Fibroblast of upper back skin (primary cell): Measurements from ENCODE around the gene CLNK.
A peak's percentile ranks its signal among the peaks of the same experiment; 100 is the strongest.
"Not testable (repeated sequence)": the region's sequence is repeated elsewhere in the genome, so short reads cannot be mapped to it uniquely, and the experiment has no call there.

ENCODE experiments used
- DNase-seq: peaks from one replicate; pipeline ENCODE4 v3.0.0-alpha.2; 2013

CLNK gene

GRCh38 chr4:10659251-10659650, 25.3 kb downstream of the CLNK start:
- no peak for DNase-seq

DNA sequence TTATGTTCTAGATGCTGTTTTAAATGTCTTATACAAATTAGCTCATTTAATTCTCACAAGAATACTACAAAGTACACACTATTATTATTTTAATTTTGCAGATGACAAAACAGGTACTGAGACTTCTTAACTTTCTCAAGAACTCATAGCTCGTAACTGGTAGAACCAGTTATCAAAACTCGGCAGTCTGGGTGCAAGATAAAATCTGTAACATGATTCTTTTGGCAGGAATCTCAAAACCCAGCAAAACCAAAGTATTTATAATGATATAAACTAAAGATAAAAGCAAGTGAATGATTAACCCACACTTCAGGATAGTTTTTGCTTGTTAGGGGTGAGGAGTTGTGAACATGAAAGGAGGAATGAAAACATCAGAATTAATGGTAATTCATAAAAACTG, 27.6 kb downstream of the CLNK start:
- peak; percentile 12 for DNase-seq

- DNase-seq: no peak
Measured at GRCh38 chr4:10656420-10656819, 28.1 kb downstream of the CLNK start.

- peak; percentile 54 for DNase-seq
Measured at GRCh38 chr4:10655968-10656367, 28.6 kb downstream of the CLNK start.

DNA sequence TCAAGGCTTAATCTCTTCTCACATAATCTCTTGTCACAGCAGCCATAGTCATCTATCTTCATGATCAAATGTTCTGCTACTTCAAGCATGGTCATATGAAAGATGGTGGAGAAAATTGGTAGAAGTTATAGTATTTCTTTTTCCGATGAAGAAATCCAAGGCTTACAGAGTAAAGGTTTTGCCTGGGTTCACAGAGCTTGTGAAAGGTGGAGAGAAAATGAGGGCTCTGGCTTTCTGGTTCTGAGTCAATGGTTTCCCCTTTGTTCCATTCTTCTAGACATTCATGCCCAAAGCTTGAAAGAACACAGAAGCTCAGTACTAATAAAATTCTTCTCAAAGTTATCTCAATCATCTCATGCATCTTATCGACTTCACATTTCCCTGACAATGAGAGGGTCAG, 36.1 kb downstream of the CLNK start:
- no peak for DNase-seq

DNA sequence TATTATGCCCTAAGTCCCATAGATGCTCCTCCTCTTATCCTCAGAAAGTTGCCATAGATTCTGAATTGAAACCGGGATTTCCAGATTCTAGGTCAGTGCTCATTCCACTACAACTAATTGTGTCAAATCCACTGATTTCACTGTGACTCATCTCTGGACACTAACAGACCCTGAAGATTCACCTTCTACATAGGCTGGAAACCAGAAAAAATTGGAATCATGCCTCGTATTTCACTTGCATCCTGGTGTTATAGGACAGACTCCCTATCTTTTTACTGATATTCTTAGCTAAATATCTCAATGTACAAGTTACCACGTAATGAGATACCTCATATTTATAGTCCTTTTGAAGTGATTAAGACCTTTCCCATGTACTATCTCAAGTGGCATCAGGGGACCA, 36.7 kb downstream of the CLNK start:
- no peak for DNase-seq

GRCh38 chr4:10643600-10644425, 40.8 kb downstream of the CLNK start:
- DNase-seq: peak; percentile 17

DNA sequence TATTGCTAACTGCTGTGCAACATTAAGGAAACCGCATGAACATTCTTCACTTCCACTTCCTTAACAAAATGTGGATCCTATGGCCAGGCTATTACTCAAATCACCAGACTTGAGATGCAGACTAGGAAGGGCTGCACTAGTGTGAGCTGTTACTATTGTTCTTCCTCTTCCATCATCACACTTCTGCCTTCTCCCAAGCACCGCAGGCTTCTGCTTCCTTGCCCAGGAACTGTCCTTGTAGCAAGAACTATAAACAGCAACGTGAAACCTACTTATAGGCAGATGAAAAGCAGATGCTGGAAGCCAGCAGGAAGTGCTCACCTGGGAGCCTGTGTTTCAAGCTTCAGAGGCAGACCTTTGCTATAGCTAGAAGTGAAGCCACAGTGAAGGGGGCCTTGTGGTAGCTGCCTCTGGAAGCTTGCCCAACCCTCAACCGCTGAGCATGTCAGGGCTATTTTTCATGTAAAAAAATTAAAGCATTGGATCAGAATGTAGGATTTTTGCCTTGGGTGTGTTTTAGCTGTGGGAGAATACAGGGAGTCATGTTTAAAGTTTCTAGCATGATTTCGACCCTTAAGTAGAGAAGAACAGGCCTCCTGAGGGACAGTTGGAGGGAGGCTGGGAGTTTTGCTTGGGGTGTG, 43.9 kb downstream of the CLNK start:
- DNase-seq: peak; percentile 87

GRCh38 chr4:10639664-10640063, 44.9 kb downstream of the CLNK start:
- peak; percentile 70 for DNase-seq

DNA sequence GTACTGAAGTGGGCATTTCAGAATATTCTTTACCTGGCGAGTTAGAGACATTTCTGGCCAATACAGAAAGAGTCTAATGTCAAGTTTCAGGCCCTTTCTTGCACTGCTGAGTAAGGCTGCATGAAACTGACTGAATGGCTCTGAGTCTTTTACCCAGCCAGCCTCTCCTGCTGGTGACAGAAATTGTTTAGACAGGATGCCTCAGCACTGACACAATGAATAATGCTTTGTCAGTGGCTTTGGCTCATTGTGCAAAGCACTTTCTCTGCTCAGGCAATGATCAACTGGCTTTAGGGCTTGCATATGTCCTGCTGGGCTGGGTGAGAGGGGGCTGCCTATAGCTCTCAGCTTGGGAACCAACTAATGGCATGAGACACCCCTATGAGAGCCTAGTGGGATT, 45.5 kb downstream of the CLNK start:
- no peak for DNase-seq

- DNase-seq: no peak
Measured at GRCh38 chr4:10635091-10635490, 49.5 kb downstream of the CLNK start.

GRCh38 chr4:10629394-10629793, 55.2 kb downstream of the CLNK start:
- DNase-seq: no peak

GRCh38 chr4:10625131-10625530, 59.4 kb downstream of the CLNK start:
- no peak for DNase-seq

GRCh38 chr4:10623862-10624261, 60.7 kb downstream of the CLNK start:
- DNase-seq: no peak

DNA sequence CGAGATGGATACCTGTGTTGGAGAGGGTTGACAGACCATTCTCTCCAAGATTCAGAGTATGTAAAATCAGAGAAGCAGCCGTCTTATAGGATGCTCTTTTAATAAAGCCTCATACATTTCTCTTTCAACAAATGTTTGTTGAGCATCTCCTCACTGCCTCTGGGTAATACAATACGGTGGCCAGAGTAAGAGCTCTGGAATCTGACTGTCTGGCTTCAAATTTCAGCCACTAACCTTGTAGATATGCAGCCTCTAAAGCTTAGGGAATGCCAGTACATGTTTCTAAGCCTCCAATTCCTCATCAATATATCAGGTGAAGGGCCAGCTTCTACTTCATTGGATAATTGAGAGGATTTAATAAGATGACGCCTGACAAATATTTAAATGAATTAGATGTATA, 61.3 kb downstream of the CLNK start:
- DNase-seq: peak; percentile 58

- DNase-seq: no peak
Measured at GRCh38 chr4:10622728-10623127, 61.8 kb downstream of the CLNK start.

DNA sequence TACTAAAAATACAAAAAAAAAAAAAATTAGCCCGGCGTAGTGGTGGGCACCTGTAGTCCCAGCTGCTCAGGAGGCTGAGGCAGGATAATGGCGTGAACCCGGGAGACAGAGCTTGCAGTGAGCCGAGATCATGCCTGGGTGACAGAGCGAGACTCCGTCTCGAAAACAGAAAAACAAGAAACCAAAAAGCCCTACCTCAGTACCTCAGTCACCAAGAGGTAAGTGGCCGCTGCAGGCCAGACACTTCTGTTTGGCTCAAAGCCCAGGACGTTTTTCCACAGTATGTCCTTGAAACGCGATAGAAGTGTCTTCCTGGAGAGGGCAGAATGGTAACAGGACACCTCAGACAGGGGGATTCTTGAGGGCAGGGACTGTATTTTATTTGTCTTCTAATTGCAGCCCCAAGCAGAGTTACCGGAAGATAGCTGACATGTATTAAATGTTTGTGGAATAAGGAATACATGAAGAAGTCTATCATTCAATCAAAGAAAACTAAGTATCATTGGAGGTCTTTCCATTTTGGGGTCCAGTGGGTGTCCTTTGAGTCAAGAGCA, 63.6 kb downstream of the CLNK start:
- DNase-seq: no peak

DNA sequence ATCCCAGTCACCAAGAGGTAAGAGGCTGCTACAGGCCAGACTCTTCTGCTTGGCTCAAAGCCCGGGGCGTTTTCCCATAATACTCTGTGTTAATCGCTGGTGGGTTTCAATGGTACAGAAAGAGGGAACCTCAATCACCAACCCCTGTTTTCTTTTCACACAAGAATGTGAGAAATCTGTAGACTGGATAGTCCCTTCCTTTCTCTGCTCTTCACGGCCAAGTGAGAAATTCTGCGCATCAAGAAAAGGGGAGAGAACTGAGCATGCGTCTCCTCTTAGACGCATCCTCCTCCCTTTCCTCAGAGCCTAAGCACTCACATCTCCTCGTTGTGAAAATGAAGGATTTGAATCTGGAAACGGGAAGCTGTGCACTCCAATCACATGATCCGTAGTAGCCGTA, 64.7 kb downstream of the CLNK start:
- DNase-seq: no peak

GRCh38 chr4:10619220-10619619, 65.3 kb downstream of the CLNK start:
- peak; percentile 82 for DNase-seq

DNA sequence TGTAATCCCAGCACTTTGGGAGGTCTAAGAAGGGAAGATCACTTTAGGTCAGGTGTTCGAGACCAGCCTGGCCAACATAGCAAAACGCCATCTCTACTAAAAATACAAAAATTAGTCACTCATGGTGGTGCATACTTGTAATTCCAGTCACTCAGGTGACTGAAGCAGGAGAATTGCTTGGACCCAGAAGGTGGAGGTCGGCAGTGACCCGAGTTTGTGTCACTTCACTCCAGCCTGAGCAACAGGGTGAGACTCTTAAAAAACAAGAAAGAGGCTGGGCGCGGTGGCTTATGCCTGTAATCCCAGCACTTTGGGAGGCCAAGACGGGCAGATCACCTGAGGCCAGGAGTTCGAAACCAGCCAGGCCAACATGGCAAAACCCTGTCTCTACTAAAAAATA, 69.6 kb downstream of the CLNK start:
- DNase-seq: not testable (repeated sequence)

GRCh38 chr4:10613926-10614478, 70.6 kb downstream of the CLNK start:
- peak; percentile 22 for DNase-seq

DNA sequence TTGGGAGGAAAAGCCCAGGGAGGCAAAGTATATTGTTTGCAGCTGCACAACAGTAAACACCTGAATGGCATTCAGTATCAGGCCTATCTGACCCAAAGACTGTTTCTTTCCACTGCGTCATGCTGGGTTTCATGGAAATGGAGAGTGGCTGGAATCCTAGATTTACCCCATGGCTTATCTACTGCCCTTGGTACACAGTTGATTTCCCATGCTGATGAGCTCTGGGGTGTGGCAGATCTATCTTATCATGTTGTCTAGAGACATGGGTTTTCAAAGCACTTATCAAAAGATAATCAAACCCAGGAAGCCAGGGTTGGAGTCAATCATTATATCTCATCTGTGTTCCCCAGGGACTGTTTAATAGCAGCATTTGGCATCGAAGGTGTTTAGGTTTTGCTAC, 72.1 kb downstream of the CLNK start:
- DNase-seq: no peak

DNA sequence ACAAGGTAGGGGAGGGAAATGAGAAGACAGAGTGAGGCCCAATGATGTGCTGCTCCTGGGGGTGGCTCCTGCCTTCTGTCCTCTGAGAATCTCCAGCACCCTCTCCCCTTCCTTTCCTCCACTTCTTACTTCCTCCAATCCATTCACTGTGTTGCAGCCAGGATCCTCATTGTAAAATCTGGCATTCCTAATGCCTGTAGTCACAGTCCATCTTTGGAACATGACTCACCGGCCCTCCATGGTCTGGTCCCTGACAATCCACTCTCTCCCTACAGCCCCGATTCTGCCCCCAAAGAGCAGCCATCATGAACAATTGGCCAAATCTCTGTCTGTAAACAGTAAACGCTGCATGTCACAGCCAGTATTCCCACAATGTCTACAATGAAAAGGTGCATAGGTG, 72.9 kb downstream of the CLNK start:
- peak; percentile 95 for DNase-seq
